Body of pancreas (tissue), 4 donors: Measurements from ENCODE around the gene SLC12A9. TPM values are rescaled to one million over a fixed set of nuclear protein-coding genes. Genes with fewer than 3 reads are reported as not detected.
A peak's percentile ranks its signal among the peaks of the same experiment; 100 is the strongest.

Source experiments
- ATAC-seq: fragments of 150-250 bp; one replicate; pipeline ENCODE4 v1.9.1; 2016
- DNase-seq, 4 donors: peaks; one replicate each; pipeline ENCODE4 v3.0.0-alpha.2; 2019
- H3K27ac ChIP-seq, 4 donors: fragments of 200-600 bp; sonication (generic); 1 replicate in 3 of 4; 2 replicates in 1 of 4; pipeline versions ENCODE4 v1.5.1 to v1.6.1; 2016 to 2019; ENCODE audit warnings: mild to moderate bottlenecking in 1 of 4, mixed read lengths in 1 of 4, moderate library complexity in 1 of 4
- H3K27me3 ChIP-seq, 2 donors: fragments of 200-600 bp; sonication (generic); one replicate each; pipeline ENCODE4 v1.6.0; 2016; ENCODE audit warnings: mild to moderate bottlenecking in 1 of 2
- H3K36me3 ChIP-seq, 2 donors: fragments of 200-600 bp; sonication (generic); replicated peaks in 1 of 2; 2 replicates each; pipeline ENCODE4 v1.5.1; 2016; ENCODE audit warnings: low read depth in 2 of 2; ENCODE audit not compliant: insufficient read depth in 1 of 2
- H3K4me1 ChIP-seq: fragments of 200-600 bp; sonication (generic); one replicate; pipeline ENCODE4 v1.6.0; 2016
- H3K4me3 ChIP-seq, 2 donors: fragments of 200-600 bp; sonication (generic); 1 replicate in 1 of 2; 2 replicates in 1 of 2; pipeline ENCODE4 v1.5.1; 2016 to 2019
- H3K9me3 ChIP-seq, 3 donors: fragments of 200-600 bp; sonication (generic); 1 replicate in 2 of 3; 2 replicates in 1 of 3; pipeline ENCODE4 v1.5.1; 2016
- POLR2A ChIP-seq, 3 donors: fragments of 450-650 bp; IDR thresholded peaks; one replicate each; pipeline ENCODE4 v1.6.1; 2016; ENCODE audit warnings: antibody characterized with exemption in 3 of 3, mild to moderate bottlenecking in 2 of 3
- WGBS, 2 donors: methylation state at CpG; one replicate each; pipeline ENCODE4 v1.1.5; 2017; 5-methylcytosine and 5-hydroxymethylcytosine counted together
- intact Hi-C: fragments of 100-400 bp; cut with DNase I; formaldehyde crosslinking; loops from one replicate; pipeline ENCODE4 v1.15.1; 2023
- total RNA-seq, 2 donors: library from RNA; depleted of rRNA; stranded (reverse); fragments of >200 nt; gene quantifications; one replicate each; pipeline ENCODE4 v1.1.0, GENCODE V29; 2016
- TF ChIP-seq, protein P1 (sequence below), 7 experiments: fragments of 450-650 bp in 4 of 7; fragments of 200-600 bp in 3 of 7; sonication (generic) in 3 of 7; IDR thresholded peaks; one replicate each; pipeline ENCODE4 v1.5.1; 2016 to 2019; ENCODE audit warnings: antibody characterized with exemption in 7 of 7

The SLC12A9 gene
- total RNA-seq, 2 donors from 2014 or later = 12.7 to 38.9 TPM

DNA sequence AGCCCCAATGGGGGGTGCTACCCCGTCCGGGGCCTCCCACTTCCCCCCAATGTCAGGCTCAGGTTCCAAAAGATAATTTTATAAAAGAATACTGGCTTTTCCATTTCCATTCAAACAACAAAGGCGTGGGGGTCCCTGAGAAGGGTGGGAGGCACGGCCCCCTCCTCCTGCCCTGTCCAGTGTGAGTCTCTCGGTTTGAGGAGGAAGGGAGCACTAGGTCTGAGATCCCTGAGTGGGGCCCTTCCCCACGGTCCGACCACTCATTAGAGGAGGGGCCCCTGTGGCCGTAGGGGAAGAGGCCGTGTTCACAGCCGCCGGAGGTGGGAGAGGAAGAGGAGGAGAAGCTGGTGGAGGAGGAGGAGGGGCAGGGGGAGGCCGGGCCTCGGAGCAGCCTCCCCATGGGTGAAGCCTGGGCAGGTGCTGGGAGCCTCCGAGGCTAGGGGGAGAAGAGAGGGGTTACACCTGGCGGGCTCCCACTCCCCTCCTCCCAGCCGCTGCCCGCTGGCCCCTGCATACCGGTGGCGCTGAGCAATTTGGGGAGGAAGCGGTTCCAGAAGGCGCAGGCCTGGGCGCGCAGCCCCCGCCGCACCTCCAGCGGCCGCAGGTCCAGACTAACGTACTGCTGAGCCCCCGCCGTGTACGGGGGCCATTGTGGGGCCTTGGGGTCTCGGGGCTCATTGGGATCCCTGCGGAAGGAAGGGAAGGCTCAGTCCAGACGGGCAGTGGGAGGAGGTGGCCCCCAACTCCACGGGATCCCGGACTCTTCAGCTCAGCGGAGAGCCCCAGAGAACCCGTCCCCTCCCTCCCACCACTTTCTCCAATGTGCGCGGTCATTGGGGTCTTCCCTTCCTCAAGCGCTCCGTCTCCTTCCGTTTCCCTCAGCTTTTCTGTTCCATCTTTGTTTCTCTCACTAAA lies 38.4 kb downstream of the SLC12A9 start:
- 34 to 43% methylated on average over 28 to 43 of the region's 43 CpGs for WGBS, 2 donors
- ATAC-seq (no peak), DNase-seq (no peak)
- Histone ChIP-seq H3K27ac (peak overlapping the region; percentile 85 to 96 (median 93)), H3K36me3 (peaks cover 6 to 8% of the 10 kb centered on the region in 2 donors), H3K4me1 (peaks cover 49% of the 10 kb centered on the region), H3K9me3 (no peaks in the 10 kb centered on the region), H3K27me3 (peaks cover 0 to 10% of the 10 kb centered on the region in 2 donors), H3K4me3 (no peak overlapping the region)
- intact Hi-C loops = no loop called here
- no peak for TF ChIP-seq POLR2A (IDR thresholded peaks at IDR 0.05)
- TF ChIP-seq, protein P1, sequence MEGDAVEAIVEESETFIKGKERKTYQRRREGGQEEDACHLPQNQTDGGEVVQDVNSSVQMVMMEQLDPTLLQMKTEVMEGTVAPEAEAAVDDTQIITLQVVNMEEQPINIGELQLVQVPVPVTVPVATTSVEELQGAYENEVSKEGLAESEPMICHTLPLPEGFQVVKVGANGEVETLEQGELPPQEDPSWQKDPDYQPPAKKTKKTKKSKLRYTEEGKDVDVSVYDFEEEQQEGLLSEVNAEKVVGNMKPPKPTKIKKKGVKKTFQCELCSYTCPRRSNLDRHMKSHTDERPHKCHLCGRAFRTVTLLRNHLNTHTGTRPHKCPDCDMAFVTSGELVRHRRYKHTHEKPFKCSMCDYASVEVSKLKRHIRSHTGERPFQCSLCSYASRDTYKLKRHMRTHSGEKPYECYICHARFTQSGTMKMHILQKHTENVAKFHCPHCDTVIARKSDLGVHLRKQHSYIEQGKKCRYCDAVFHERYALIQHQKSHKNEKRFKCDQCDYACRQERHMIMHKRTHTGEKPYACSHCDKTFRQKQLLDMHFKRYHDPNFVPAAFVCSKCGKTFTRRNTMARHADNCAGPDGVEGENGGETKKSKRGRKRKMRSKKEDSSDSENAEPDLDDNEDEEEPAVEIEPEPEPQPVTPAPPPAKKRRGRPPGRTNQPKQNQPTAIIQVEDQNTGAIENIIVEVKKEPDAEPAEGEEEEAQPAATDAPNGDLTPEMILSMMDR (IDR thresholded peaks at IDR 0.05) = no peak

DNA sequence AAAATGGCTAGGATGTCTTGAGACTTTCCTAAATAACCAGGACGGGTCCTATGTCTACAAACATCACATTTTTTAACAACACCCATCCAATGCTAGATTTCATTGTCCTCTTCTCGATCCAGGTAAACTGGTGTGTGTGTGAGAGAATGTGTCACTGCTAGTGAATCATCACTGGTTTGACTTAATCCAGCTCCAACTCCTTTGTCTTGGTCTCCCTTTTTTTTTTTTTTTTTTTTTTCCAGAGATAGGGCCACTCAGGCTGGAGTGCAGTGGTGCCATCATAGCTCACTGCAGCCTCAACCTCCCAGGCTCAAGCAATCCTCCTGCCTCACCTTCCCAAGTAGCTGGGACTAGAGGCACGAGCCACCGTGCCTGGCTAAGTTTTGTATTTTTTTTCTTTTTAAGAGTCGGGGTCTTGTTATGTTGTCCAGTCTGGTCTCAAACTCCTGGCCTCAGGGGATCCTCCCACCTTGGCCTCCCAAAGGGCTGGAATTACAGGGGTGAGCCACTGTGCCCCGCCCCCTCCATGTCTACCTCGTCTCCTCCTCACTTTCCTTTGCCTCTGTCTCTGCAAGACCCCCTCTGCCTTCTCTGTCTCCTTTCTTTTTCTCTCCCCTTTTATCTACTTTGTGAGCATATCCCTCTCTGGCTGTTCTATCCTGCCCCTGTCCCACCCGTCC lies 39.2 kb downstream of the SLC12A9 start:
- Histone ChIP-seq H3K9me3 (no peaks in the 10 kb centered on the region), H3K27ac (no peak overlapping the region), H3K27me3 (peaks cover 0 to 17% of the 10 kb centered on the region in 2 donors), H3K36me3 (peaks cover 0 to 2% of the 10 kb centered on the region in 2 donors), H3K4me1 (peaks cover 57% of the 10 kb centered on the region), H3K4me3 (no peak overlapping the region)
- intact Hi-C loops = no loop called here
- WGBS, 2 donors = 78% methylated on average over 8 of the region's 8 CpGs
- DNase-seq (no peak), ATAC-seq (no peak)
- TF ChIP-seq, protein P1 (IDR thresholded peaks at IDR 0.05) = no peak
- TF ChIP-seq POLR2A (IDR thresholded peaks at IDR 0.05) = no peak

DNA sequence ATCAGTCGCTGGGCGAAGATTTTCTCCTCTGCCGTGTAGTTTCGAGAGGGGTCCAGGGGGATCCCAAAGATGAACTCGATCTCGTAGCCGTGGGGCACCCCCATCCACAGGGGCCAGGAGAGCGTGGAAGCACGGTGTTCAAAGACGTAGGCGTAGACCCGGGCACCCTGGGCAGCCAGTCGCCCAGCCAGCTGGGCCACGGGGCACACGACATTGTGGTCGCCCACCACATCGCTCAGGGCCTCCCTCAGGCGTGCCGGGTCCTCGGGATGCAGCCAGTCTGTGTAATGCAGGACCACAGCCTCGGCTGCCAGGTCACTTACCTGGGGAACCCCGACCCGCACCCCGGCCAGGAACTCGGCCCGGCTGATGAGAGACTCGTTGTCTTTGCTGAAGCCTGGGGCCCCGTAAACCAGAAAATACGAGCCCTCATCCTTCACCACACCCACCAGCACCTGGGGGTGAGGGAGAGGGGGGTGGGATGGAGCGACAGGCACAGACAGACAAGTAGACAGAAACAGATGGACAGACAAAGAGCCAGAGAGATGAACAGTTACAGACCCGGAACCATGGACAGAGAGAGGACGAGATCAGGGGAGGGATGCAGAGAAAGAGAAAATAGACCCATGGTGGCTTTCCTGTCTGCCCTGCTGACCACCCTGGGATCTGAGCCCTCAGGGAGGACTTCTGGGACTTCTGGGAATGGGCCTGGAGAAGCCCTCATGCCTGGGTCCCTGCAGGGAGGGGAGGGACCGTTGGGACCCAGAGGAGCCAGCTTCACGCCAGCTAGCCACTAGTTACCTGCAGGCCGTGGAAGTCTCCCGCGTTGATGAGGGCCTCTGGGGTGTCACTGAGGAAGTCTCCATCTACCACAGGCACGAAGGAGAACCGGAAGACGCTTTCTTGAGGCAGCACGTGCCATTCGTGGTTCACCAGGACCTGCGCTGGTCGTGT lies 40.1 kb downstream of the SLC12A9 start:
- no peak for DNase-seq

DNA sequence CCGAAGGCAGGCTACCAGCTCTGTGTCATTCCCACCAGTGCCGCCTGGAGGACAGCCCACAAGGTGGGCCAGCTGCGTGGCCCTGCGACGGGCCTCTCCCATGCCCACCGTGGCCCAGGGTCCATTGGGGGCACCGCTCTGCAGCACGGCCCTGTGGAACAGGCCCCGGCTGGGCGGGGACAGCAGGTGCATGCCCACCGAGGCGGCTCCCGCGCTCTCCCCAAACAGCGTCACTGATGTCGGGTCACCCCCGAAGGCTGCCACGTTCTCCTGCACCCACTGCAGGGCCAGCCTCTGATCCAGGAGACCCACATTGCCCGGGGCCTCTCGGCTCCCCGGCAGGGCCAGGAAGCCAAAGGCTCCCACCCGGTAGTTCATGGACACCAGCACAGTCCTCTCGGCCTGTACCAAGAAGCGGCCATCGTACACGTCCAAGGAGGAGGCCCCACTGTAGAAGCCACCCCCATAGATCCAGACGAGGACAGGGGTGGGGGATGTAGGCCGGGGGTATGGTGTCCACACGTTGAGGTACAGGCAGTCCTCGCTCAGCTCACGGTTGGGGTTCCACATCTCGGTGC lies 40.9 kb downstream of the SLC12A9 start:
- 84% methylated on average over 26 of the region's 32 CpGs; no CpG with 5 or more reads in 1 of the 2 donors for WGBS, 2 donors
- TF ChIP-seq, protein P1 (IDR thresholded peaks at IDR 0.05) = no peak
- no peak for TF ChIP-seq POLR2A (IDR thresholded peaks at IDR 0.05)
- Histone ChIP-seq H3K9me3 (no peaks in the 10 kb centered on the region), H3K4me3 (no peak overlapping the region), H3K27ac (no peak overlapping the region), H3K4me1 (peaks cover 60% of the 10 kb centered on the region), H3K27me3 (peaks cover 0 to 18% of the 10 kb centered on the region in 2 donors), H3K36me3 (no peaks in the 10 kb centered on the region)
- DNase-seq = no peak
- no peak for ATAC-seq
- intact Hi-C loops = no loop called here

More for the DNA sequence above, 40.1 kb downstream of the SLC12A9 start:
- intact Hi-C loops = no loop called here
- ATAC-seq = no peak
- H3K27me3 ChIP-seq = peaks cover 0 to 18% of the 10 kb centered on the region in 2 donors
- peaks cover 60% of the 10 kb centered on the region for H3K4me1 ChIP-seq
- TF ChIP-seq POLR2A (IDR thresholded peaks at IDR 0.05) = no peak
- TF ChIP-seq, protein P1 (IDR thresholded peaks at IDR 0.05) = no peak
- H3K27ac ChIP-seq = no peak overlapping the region
- no peak overlapping the region for H3K4me3 ChIP-seq
- 85 to 87% methylated on average over 26 to 36 of the region's 44 CpGs for WGBS, 2 donors
- H3K9me3 ChIP-seq = no peaks in the 10 kb centered on the region
- peaks cover 0 to 2% of the 10 kb centered on the region in 2 donors for H3K36me3 ChIP-seq
